ENCODE results near the gene APBA2.
"Not testable (repeated sequence)": the region's sequence is repeated elsewhere in the genome, so short reads cannot be mapped to it uniquely, and the experiment has no call there.

The APBA2 gene

DNA sequence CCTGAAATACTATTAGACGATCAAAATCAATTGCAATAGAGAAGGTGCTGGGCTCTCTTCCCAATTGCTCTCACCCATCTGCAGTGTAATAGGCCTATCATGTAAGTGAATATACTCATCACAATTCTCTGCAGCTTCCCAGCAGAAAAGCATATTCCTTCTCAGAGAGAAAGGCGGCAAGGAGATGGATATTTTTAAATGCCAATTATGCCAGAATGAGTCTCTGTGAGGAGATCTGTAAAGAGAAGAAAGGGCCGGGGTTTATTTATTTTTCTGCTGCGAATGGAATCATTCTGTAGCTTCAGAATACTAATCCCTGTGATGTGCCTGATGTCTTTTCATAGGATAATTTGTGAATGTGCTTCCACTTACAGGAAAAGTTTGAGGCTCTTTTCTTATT is 112.0 kb downstream of the APBA2 start:
- DNase-seq (ENCODE audit: low read depth in 2 of 2), result no peak

GRCh38 chr15:28998511-28998910 is 112.7 kb downstream of the APBA2 start:
- no peak for DNase-seq (ENCODE audit: low read depth in 2 of 2)

GRCh38 chr15:29003191-29003839 is 117.5 kb downstream of the APBA2 start:
- no peak for DNase-seq (ENCODE audit: low read depth in 2 of 2)

DNA sequence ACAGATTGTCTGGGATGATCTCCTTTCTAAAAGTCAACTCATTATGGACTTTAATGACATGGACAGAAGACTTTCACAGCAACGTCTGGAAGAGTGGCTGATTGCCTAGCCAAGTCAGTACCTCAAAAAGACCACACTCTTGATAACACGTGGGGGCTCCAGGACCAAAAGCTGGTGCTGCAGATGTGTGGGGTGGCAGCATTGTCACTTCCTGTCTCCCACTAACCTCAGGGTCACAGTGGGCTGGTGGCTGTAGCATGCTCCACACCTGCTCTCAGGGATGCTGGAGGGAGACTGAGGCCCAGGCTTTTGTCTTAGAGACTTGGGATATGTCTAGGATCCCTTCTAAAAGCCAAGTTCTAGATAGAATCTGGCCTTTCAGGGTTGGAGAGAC is 118.1 kb downstream of the APBA2 start:
- DNase-seq (ENCODE audit: low read depth in 2 of 2), result no peak

DNA sequence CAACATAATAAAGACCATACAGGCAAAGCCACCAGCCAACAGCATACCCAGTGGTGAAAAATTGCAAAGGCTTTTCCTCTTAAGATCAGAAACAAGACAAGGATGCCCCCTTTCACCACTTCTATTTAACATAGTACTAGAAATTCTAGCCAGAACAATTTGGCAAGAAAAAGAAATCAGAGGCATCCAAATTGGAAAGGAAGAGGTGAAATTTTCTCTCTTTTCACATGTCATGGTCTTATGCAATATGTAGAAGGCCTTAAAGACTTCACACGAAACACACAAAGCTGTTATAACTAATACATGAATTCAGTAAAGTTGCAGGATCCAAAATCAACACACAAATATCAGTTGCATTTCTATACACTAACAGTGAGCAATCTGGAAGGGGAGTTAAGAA is 120.2 kb downstream of the APBA2 start:
- no peak for DNase-seq (ENCODE audit: low read depth in 2 of 2)

DNA sequence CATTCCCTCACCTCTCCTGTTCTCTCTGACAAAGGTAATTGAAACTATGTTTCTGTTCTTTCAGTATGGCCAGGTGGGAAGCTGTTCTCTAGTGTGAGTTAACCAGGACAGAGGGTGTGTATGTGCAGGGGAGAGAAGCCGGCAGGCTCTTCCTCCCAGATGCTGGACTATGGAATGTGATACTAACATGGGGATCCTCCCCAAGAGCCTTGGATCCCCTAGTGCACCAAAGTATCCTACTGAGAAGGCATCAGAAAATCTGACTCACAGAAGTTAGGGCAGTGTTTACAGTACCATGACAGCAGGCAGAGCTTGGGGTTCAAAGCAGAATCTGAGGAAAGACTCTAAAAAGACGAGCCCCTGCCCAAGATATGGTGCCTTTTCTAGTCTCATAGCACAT is 123.1 kb downstream of the APBA2 start:
- no peak for DNase-seq (ENCODE audit: low read depth in 2 of 2)

GRCh38 chr15:29012097-29012496 is 126.3 kb downstream of the APBA2 start:
- no peak for DNase-seq (ENCODE audit: low read depth in 2 of 2)

- no peak for DNase-seq (ENCODE audit: low read depth in 2 of 2)
Observed at GRCh38 chr15:29014493-29014892, 128.7 kb downstream of the APBA2 start.

DNA sequence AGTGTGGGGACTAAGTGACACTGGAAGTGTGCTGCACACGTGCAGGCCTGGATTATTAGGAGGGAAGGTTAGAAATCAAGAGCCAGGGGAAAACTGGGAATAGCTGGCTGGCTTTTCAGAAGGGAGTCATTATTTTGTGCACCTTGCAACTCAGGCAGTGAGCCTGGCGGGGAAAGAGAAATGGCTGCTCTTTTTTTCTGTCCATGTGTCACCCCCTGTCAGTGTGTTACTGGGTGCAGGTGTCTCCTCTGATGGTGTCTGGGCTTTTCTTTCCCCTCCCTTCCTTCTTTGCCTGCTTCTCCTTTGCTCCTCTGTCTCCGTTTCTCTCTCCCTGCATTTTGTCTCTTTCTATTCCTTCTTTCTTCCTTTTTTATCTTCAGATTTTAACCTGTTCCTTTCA is 130.7 kb downstream of the APBA2 start:
- DNase-seq (ENCODE audit: low read depth in 2 of 2), result no peak

- DNase-seq (ENCODE audit: low read depth in 2 of 2), result no peak
Observed at GRCh38 chr15:29018120-29018805, 132.5 kb downstream of the APBA2 start.

DNA sequence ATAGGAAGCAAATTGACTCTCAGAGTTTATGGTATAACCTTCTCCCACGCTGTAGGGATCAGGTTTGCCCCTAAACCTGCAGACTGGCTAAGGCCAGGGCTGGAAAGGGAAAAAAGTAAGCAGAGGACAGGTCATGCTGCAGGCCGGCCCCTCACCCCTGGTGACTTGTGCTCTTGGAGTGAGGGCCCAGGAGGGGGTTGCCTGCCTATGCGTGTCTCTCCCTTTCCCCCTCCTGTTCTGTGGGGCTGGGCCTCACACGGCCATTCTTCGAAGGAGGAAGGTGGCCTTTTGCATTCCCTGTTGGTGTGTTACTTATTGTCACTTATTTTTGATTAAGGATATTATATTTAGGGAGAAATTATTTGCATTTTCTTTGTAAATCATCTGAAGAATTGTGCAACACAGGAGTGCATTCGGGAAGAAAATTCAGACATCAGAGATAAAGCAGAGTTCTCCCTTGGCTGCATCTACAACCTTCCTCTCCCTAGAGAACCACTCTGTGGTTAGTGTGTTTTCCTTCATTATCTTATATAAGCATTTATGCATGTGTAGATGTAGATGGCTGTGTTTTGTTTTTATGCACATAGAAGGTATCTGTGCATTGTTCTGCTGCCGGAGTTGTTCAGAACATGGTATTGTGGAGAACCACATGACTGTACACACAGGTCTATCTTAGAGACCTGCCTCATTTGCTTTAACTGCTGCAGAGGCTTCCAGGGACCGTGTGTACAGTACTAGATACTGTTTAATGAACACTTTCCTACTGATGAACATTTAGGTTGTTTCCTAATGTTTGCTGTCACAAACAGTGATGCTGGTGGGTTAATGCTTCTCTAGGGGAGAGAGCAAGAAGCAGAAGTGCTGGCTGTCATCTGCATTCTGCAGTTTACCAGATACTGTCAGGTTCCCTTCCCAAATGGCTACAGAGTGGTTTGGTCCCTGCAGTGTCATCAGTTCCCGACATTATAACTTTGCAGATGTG is 133.5 kb downstream of the APBA2 start:
- DNase-seq (ENCODE audit: low read depth in 2 of 2), result no peak

DNA sequence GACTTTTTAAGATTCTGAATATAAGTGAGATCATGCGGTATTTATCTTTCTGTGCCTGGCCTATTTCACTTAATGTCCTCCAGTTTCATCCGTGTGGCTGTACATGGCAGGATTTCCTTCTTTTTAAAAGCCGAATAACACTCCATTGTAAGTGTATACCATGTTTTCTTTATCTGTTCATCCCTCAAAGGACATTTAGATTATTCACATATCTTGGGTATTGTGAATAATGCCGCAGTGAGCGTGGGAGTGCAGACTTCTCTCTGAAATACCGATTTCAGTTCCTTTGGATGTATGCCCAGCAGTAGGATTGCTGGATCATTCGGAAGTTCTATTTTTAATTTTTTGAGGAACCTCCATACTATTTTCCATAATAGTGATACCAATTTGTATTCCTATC is 136.1 kb downstream of the APBA2 start:
- DNase-seq (ENCODE audit: low read depth in 2 of 2), result no peak

DNA sequence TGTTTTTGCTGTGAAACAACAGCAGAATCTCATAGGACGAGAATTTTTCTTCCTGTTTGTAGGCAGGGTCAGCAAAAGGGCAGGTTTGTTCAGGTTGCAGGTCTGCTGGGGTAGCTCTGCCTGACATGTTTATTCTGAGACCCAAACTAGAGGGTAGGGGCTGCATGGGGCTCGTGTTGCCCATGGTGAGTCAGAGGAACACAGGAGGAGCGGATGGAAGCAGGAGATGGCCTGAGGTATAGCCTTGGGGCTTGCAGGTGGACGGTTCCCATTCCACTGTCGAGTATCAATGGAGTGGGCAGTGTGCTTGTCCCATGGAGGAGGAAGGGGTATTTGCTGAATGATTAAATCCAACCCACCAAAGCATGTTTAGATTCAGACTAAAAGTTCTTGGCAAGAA is 138.9 kb downstream of the APBA2 start:
- DNase-seq (ENCODE audit: low read depth in 2 of 2), result no peak

GRCh38 chr15:29025411-29025810 is 139.6 kb downstream of the APBA2 start:
- not testable (repeated sequence) for DNase-seq (ENCODE audit: low read depth in 2 of 2)

- DNase-seq (ENCODE audit: low read depth in 2 of 2), result not testable (repeated sequence)
Observed at GRCh38 chr15:29028158-29028557, 142.4 kb downstream of the APBA2 start.

GRCh38 chr15:29029651-29030195 is 143.9 kb downstream of the APBA2 start:
- no peak for DNase-seq (ENCODE audit: low read depth in 2 of 2)

GRCh38 chr15:29031502-29032228 is 145.9 kb downstream of the APBA2 start:
- DNase-seq (ENCODE audit: low read depth in 2 of 2), result no peak

- DNase-seq (ENCODE audit: low read depth in 2 of 2), result no peak
Observed at GRCh38 chr15:29032229-29032625, 146.5 kb downstream of the APBA2 start.

- no peak for DNase-seq (ENCODE audit: low read depth in 2 of 2)
Observed at GRCh38 chr15:29032751-29033150, 147.0 kb downstream of the APBA2 start.

DNA sequence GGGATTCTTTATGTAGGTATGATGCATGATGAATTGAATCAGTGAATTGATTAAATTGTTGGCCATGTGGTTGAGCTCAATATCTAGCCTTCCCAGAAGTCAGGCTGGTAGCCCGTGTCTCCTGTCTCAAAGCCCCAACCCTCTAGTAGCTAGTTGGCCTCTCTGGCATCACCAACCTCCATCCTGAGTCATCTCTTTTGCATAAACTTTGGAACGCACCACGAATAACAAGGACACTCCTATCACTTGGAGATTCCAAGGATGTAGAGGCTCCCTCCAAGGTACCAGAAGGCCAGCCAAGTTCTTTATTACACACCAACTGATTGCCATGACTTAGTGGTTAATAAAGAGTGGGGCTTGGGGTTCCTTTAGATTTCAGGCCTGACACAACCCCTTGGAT is 148.4 kb downstream of the APBA2 start:
- DNase-seq (ENCODE audit: low read depth in 2 of 2), result no peak

DNA sequence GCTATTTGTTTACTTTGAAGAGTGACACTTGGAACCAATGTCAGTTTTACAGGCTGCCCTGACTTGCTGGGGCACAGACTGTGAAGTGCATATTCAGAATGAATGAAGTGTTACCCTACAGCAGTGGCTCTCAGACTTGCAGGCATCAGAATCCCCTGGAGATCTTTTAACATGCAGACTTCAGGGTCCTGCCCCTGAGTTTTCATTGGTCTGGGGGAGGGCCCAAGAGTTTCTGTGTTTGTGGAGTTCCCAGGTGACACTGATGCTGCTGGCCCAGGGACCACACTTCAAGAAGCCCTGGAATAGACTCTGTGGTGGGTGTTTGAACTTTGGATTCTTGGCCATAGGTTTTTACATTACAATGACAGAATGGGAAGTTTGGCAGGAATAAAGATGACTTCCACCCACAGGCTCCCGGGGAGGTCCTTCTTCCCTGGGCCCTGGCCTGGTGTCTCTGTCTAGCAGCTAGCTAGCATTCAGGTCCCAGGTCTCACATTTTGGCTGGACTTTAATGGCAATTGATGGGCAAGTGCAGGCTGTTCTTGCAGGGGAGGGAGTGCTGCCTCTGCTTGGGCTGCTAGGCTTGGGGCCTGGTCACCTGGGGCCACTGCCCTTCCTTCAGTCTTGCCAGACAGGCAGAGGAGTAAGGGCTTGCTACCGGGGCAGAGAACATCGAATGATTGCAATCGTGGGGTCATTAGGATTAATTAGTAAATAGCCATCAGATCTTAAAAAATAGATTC is 149.0 kb downstream of the APBA2 start:
- no peak for DNase-seq (ENCODE audit: low read depth in 2 of 2)

Measured in stimulated activated CD4-positive, alpha-beta T cell treated with anti-CD3 and anti-CD28 coated beads, Interleukin-1b, Interleukin-23, amount 100 ng/mL, for 1 hour (primary cell).